Aorta (tissue), 5 donors: ENCODE results near the gene BTBD9. TPM values are rescaled to one million over a fixed set of nuclear protein-coding genes. Genes with fewer than 3 reads are reported as not detected.

Experiments
- ATAC-seq: fragments of 200-7000 bp; cut with Tn5 transposase; one replicate; pipeline ENCODE4 v1.9.1; 2022; ENCODE audit warnings: moderate library complexity; ENCODE audit not compliant: low FRiP score
- DNase-seq, 2 donors: peaks; one replicate each; pipeline ENCODE4 v3.0.0-alpha.2; 2020
- H3K27ac ChIP-seq, 2 donors: one replicate each; pipeline ENCODE4 v1.5.1; 2013; ENCODE audit warnings: low read length in 2 of 2, mild to moderate bottlenecking in 2 of 2, moderate library complexity in 2 of 2, control low read depth in 1 of 2, inconsistent platforms in 1 of 2, low read depth in 1 of 2
- H3K27me3 ChIP-seq, 2 donors: one replicate each; pipeline ENCODE4 v1.6.1; 2013; ENCODE audit warnings: control low read depth in 1 of 2, low read length in 1 of 2, mild to moderate bottlenecking in 1 of 2, moderate library complexity in 1 of 2; ENCODE audit not compliant: insufficient read depth in 2 of 2, control insufficient read depth in 1 of 2
- H3K36me3 ChIP-seq, 2 donors: one replicate each; pipeline ENCODE4 v1.6.1; 2013; ENCODE audit warnings: control low read depth in 1 of 2, low read length in 1 of 2, mild to moderate bottlenecking in 1 of 2; ENCODE audit not compliant: insufficient read depth in 2 of 2, control insufficient read depth in 1 of 2
- H3K4me1 ChIP-seq, 2 donors: one replicate each; pipeline ENCODE4 v1.6.1; 2013; ENCODE audit warnings: low read length in 2 of 2, control low read depth in 1 of 2, mild to moderate bottlenecking in 1 of 2, moderate library complexity in 1 of 2; ENCODE audit not compliant: insufficient read depth in 2 of 2, control insufficient read depth in 1 of 2
- H3K4me3 ChIP-seq, 2 donors: one replicate each; pipeline ENCODE4 v1.5.1; 2013; ENCODE audit warnings: low read length in 2 of 2, control low read depth in 1 of 2, mild to moderate bottlenecking in 1 of 2
- H3K9me3 ChIP-seq: one replicate; pipeline ENCODE4 v1.6.1; 2013; ENCODE audit warnings: mild to moderate bottlenecking, low read length; ENCODE audit not compliant: control insufficient read depth
- WGBS, 2 donors: extraction: QIAGEN DNeasy Blood & Tissue Kit; methylation state at CpG; one replicate each; pipeline ENCODE4 v1.1.7; 2013; 5-methylcytosine and 5-hydroxymethylcytosine counted together
- intact Hi-C, 2 donors: fragments of 100-400 bp; cut with DNase I; formaldehyde crosslinking; loops; one replicate each; pipeline versions ENCODE4 v1.14.2 to v1.15.0; 2022
- polyA plus RNA-seq, 2 donors: library from polyadenylated mRNA; stranded (reverse); fragments of 200-250 nt; gene quantifications; one replicate each; pipeline ENCODE4 v1.2.3, GENCODE V29; 2013
- total RNA-seq, 2 donors: library from RNA; stranded (reverse); fragmentation: NEBNext Ultra II Directional; extraction: Animal tissue kit (Norgen Biotek cat#: 25700); gene quantifications; one replicate each; pipeline ENCODE4 v1.2.1, GENCODE V29; 2021
- donor health status: healthy with polysubstance abuse.
- donor health status: Bipolar disorder and iron deficiency.
- donor health status: DM: no; HTN: no; CAD: no.
- donor health status: DM: no; HTN: no; CAD: no.
- donor health status: DM: yes; HTN: yes; CAD: no.

Gene BTBD9
- total and polyA plus RNA-seq, 4 donors, result 1.5 to 23.6 (median 12.4) TPM

- DNase-seq (no peak), ATAC-seq (no peak)
- H3K4me1 ChIP-seq, result no peaks in the 10 kb centered on the region
- no peak overlapping the region for H3K27ac ChIP-seq
- H3K4me3 ChIP-seq, result no peak overlapping the region
- WGBS, 2 donors, result 94 to 95% methylated on average over 6 of the region's 6 CpGs
- no peaks in the 10 kb centered on the region for H3K27me3 ChIP-seq
- intact Hi-C loops, result no loop called here
- H3K9me3 ChIP-seq, result no peaks in the 10 kb centered on the region
- peaks cover 0 to 3% of the 10 kb centered on the region in 2 donors for H3K36me3 ChIP-seq
Measured at GRCh38 chr6:38141716-38142115, 498.0 kb downstream of the BTBD9 start.

- DNase-seq (no peak), ATAC-seq (no peak)
- Histone ChIP-seq H3K9me3 (no peaks in the 10 kb centered on the region), H3K4me1 (no peaks in the 10 kb centered on the region), H3K27ac (no peak overlapping the region), H3K4me3 (no peak overlapping the region), H3K27me3 (no peaks in the 10 kb centered on the region), H3K36me3 (peaks cover 0 to 3% of the 10 kb centered on the region in 2 donors)
- 78 to 83% methylated on average over 4 of the region's 4 CpGs for WGBS, 2 donors
- intact Hi-C loops, result no loop called here
Measured at GRCh38 chr6:38141085-38141484, 498.6 kb downstream of the BTBD9 start.

DNA sequence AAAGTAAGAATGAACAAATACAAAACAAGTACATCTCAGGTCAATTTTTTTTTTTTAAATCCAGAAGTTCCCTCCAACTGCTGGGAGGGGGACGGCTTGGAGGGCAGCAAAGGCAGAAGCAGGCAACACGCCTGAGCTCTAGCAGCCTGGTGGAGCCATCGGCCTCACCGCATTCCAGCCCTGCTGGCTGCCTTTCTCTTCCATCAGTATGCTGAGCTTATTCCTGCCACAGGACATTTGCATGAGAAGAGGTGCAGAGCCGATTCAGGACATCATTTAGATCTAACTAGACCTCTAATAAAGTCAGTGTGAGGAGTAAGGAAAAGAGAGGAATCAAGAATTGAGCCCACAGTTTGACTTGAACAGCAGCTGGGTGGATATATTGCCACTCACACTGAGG, 501.4 kb downstream of the BTBD9 start:
- Histone ChIP-seq H3K36me3 (peaks cover 0 to 3% of the 10 kb centered on the region in 2 donors), H3K4me1 (no peaks in the 10 kb centered on the region), H3K9me3 (no peaks in the 10 kb centered on the region), H3K27ac (no peak overlapping the region), H3K4me3 (no peak overlapping the region), H3K27me3 (no peaks in the 10 kb centered on the region)
- intact Hi-C loops, result no loop called here
- DNase-seq (no peak), ATAC-seq (no peak)
- WGBS, 2 donors, result 84 to 86% methylated on average over 5 of the region's 5 CpGs

DNA sequence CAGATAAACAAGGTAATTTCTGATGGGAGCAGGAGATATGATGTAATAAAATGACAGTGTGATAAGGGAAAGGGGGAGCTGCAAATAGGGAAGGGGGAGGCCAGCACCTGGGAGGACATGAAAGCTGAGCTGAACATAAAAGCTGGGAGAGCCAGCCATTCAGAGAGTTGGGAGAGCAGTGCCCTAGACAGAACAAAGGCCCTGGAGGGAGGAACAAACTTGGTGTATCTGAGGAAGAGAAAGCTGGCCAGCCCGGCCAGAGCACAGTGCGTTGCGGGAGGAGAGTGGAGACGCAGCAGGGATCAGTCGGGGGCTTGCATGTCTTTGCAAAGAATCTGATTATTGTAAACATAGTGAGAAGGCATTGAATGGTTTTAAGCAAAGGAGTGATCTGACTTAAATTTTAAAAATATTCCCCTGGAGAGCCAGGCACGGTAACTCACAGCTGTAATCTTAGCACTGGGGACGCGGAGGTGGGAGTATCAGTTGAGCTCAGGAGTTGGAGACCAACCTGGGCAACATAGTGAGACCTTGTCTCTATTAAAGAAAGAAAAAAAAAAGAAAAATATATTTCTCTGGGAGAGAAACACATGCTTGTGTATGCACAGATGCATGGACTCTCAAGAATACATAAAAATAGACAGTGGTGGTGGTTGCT, 502.0 kb downstream of the BTBD9 start:
- WGBS, 2 donors, result 91 to 93% methylated on average over 8 of the region's 8 CpGs
- Histone ChIP-seq H3K4me3 (no peak overlapping the region), H3K9me3 (no peaks in the 10 kb centered on the region), H3K36me3 (peaks cover 0 to 3% of the 10 kb centered on the region in 2 donors), H3K27ac (no peak overlapping the region), H3K4me1 (no peaks in the 10 kb centered on the region), H3K27me3 (no peaks in the 10 kb centered on the region)
- intact Hi-C loops, result no loop called here
- ATAC-seq (no peak), DNase-seq (no peak)

DNA sequence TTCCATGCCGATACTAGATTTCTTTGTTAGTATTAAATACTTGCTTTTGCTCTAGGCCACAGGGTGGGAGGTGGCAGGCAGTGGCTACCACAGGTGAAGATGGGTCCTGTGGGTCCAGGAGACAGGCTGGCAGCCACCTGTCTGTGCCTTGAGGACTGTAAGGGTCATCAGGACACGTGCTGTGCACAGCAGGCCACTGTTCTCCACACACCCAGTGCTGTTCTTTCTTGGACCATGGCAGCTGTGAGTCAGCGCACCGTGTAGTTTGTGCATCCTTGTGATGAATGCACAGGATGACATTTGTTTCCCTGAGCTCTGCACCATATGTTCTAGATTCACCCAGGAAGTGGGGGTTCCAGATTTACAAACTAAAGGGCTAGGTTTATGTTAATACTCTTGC, 503.2 kb downstream of the BTBD9 start:
- no peak overlapping the region for H3K4me3 ChIP-seq
- DNase-seq, result no peak
- ATAC-seq, result no peak
- peaks cover 0 to 2% of the 10 kb centered on the region in 2 donors for H3K4me1 ChIP-seq
- peaks cover 0 to 3% of the 10 kb centered on the region in 2 donors for H3K36me3 ChIP-seq
- WGBS, 2 donors, result 88 to 89% methylated on average over 4 of the region's 4 CpGs
- no peaks in the 10 kb centered on the region for H3K27me3 ChIP-seq
- H3K27ac ChIP-seq, result no peak overlapping the region
- intact Hi-C loops, result no loop called here
- H3K9me3 ChIP-seq, result no peaks in the 10 kb centered on the region

GRCh38 chr6:38134704-38135088, 505.0 kb downstream of the BTBD9 start:
- Histone ChIP-seq H3K4me3 (no peak overlapping the region), H3K27me3 (no peaks in the 10 kb centered on the region), H3K4me1 (peaks cover 0 to 4% of the 10 kb centered on the region in 2 donors), H3K9me3 (no peaks in the 10 kb centered on the region), H3K36me3 (peaks cover 0 to under 1% of the 10 kb centered on the region in 2 donors), H3K27ac (no peak overlapping the region)
- ATAC-seq (no peak), DNase-seq (no peak)
- intact Hi-C loops, result no loop called here
- WGBS, 2 donors, result 54 to 55% methylated on average over 4 of the region's 4 CpGs

DNA sequence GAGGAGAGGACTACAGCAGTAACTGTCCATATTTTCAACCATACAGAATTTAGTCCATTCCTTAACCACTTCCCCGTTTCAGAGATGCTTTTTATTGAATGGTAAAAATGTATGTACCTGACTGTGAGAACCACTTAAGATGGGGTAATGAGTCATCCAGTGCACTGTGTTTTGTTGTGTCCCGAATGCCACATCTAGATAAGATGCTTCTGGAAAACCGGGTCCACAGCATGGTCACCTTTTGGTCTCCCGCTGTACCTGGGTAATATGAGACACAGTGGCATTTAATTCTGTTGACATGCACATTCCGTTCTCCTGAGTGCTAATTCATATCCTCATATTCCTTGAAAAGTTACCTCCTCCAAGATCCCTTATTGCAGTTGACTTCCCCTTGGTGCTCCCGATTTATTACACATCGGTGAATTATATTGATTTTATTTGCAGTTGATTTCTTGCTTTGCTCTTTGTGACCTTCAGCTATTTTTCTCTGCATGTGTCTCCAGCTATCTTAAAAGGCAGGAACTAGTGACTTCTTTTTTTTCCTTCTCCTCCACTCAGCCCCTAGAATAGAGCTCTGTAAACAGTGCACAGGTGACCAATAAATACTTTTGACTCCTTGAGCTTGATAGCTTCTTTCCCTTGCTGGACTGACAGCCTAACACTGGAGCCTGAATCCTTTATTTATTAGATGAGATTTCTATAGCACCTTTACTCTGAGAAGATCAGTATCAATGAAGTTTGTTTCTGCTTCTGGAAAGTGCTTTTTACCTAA, 505.6 kb downstream of the BTBD9 start:
- no peak overlapping the region for H3K27ac ChIP-seq
- intact Hi-C loops, result no loop called here
- H3K4me1 ChIP-seq, result peaks cover 0 to 4% of the 10 kb centered on the region in 2 donors
- no peak for ATAC-seq
- H3K27me3 ChIP-seq, result no peaks in the 10 kb centered on the region
- no peak for DNase-seq
- no peaks in the 10 kb centered on the region for H3K36me3 ChIP-seq
- H3K9me3 ChIP-seq, result no peaks in the 10 kb centered on the region
- 93 to 95% methylated on average over 7 of the region's 7 CpGs for WGBS, 2 donors
- no peak overlapping the region for H3K4me3 ChIP-seq

GRCh38 chr6:38131527-38131965, 508.2 kb downstream of the BTBD9 start:
- Histone ChIP-seq H3K36me3 (no peaks in the 10 kb centered on the region), H3K27me3 (no peaks in the 10 kb centered on the region), H3K4me1 (peaks cover 0 to 4% of the 10 kb centered on the region in 2 donors), H3K4me3 (no peak overlapping the region), H3K27ac (no peak overlapping the region), H3K9me3 (no peaks in the 10 kb centered on the region)
- intact Hi-C loops, result no loop called here
- DNase-seq (no peak), ATAC-seq (peak; percentile 60)

DNA sequence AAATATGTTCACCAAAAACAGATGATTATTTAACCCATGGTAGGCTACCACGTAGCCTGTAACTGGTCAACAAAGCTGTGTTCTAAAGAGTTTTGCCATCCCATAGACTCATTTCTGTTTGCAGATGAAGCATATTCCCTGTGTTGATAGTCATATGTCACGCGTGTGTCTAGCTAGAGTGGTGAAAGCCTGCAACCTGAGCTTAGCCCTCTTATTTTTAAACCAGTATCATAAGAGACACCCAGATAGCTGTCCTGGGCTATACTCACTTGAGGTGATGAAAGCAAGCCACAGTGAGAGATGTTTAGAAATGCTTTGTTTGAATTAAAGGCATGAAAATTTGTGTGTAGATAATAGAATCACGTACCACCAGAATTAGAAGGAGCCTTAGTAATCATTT, 512.4 kb downstream of the BTBD9 start:
- DNase-seq (no peak), ATAC-seq (no peak)
- no peaks in the 10 kb centered on the region for H3K9me3 ChIP-seq
- H3K4me1 ChIP-seq, result peaks cover 0 to 4% of the 10 kb centered on the region in 2 donors
- no peaks in the 10 kb centered on the region for H3K36me3 ChIP-seq
- WGBS, 2 donors, result 99% methylated on average over 4 of the region's 4 CpGs
- no peak overlapping the region for H3K27ac ChIP-seq
- no peak overlapping the region for H3K4me3 ChIP-seq
- intact Hi-C loops, result no loop called here
- H3K27me3 ChIP-seq, result no peaks in the 10 kb centered on the region
